Prostate gland (tissue), 2 donors: ENCODE results near the gene MIOS.

Experiments used
- CTCF ChIP-seq, 4 experiments: fragments of 200-600 bp in 2 of 4; fragments of 450-650 bp in 2 of 4; sonication (generic) in 2 of 4; IDR thresholded peaks; 1 replicate in 3 of 4; 2 replicates in 1 of 4; pipeline ENCODE4 v1.5.1; 2016 to 2019; ENCODE audit warnings: antibody characterized with exemption in 4 of 4, mild to moderate bottlenecking in 2 of 4, moderate library complexity in 2 of 4
- POLR2A ChIP-seq: fragments of 450-650 bp; IDR thresholded peaks from one replicate; pipeline ENCODE4 v1.6.1; 2016; ENCODE audit warnings: antibody characterized with exemption, mild to moderate bottlenecking
- POLR2AphosphoS5 ChIP-seq: sonication (generic); formaldehyde crosslinking; IDR thresholded peaks from one replicate; pipeline ENCODE4 v1.6.1; 2017; ENCODE audit warnings: antibody characterized with exemption

- no peak for TF ChIP-seq CTCF (IDR thresholded peaks at IDR 0.05)
- no peak for TF ChIP-seq POLR2A
- no peak for TF ChIP-seq POLR2AphosphoS5
Measured at GRCh38 chr7:7618410-7618809, 51.7 kb downstream of the MIOS start.
